GM20000 (cell line): ENCODE data around the gene VAV2.
A peak's percentile ranks its signal among the peaks of the same experiment; 100 is the strongest.
"Not testable (repeated sequence)": the region's sequence is repeated elsewhere in the genome, so short reads cannot be mapped to it uniquely, and the experiment has no call there.

Experiments
- DNase-seq: peaks from one replicate; pipeline ENCODE4 v3.0.0; 2012; ENCODE audit warnings: low spot score
- TF ChIP-seq, protein P1 (sequence below): IDR thresholded peaks from 2 replicates; pipeline ENCODE4 v1.5.1; 2012; ENCODE audit warnings: mild to moderate bottlenecking, control low read depth; ENCODE audit errors: extremely low read depth, missing control alignments

The VAV2 gene

DNA sequence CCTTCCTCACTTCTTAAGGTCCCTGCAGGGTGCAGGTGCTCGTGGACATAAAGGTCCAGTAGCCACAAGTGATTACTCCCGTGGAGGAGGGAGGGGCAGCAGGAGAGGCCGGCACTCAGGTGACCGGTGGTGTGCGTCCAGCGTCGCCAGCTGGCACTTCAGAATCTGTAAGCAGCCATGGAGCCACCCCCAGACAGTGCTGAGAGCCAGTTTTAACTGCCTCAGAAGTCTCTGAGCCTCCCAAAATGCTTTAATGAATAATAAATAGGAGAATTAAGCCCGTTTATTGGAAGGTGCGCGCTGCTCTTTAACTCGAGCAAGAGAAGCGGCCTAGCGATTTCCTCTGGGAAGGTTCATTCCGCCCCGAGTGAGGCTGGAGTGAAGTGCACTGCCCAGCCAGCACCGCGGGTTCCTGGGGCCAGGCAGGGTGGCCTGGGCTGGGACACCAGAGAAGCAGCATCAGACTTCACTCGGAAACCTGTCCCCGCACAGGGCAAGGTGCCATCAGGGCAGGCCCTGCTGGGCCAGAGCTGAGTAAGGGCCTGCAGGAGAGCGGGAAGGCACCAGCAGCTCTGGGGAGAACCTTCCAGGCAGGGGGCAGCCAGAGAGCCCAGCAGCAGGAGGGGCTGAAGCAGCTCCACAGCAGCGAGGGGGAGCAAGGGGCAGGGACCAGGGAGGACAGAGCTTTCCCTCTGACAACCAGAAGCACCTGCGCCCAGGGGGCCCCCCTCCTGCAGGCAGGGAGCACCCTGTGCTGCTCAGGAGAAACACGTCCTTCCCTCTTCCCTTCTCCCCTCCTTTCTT is 61.2 kb downstream of the VAV2 start:
- TF ChIP-seq, protein P1, sequence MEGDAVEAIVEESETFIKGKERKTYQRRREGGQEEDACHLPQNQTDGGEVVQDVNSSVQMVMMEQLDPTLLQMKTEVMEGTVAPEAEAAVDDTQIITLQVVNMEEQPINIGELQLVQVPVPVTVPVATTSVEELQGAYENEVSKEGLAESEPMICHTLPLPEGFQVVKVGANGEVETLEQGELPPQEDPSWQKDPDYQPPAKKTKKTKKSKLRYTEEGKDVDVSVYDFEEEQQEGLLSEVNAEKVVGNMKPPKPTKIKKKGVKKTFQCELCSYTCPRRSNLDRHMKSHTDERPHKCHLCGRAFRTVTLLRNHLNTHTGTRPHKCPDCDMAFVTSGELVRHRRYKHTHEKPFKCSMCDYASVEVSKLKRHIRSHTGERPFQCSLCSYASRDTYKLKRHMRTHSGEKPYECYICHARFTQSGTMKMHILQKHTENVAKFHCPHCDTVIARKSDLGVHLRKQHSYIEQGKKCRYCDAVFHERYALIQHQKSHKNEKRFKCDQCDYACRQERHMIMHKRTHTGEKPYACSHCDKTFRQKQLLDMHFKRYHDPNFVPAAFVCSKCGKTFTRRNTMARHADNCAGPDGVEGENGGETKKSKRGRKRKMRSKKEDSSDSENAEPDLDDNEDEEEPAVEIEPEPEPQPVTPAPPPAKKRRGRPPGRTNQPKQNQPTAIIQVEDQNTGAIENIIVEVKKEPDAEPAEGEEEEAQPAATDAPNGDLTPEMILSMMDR, result no peak
- DNase-seq, result no peak

GRCh38 chr9:133930046-133930681 is 62.0 kb downstream of the VAV2 start:
- TF ChIP-seq, protein P1, result no peak
- DNase-seq, result no peak

- TF ChIP-seq, protein P1, result no peak
- DNase-seq, result no peak
These were observed 62.5 kb downstream of the VAV2 start for GRCh38 chr9:133929599-133929998.

- TF ChIP-seq, protein P1, result no peak
- no peak for DNase-seq
These were observed 63.8 kb downstream of the VAV2 start for GRCh38 chr9:133928248-133928764.

DNA sequence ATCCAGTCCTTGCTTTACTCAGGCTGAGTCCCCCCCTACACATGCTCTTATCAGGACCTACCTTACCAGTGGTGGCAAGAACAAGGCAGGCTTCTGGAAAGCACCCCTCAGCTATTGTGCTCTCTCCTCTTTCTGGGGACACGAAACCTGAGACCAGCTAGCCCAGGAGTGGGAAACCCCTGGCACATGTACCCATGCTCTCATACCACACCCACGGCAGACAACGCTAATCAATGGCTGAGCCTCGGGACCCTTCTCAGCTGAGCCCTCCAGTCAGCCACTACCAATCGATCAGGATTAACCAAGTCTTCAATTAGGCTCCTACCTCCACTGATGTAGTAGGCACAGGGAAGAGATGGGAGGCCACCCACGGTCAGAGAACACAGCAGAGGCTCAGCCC is 65.1 kb downstream of the VAV2 start:
- TF ChIP-seq, protein P1, result no peak
- DNase-seq, result peak; percentile 49

GRCh38 chr9:133926165-133926856 is 65.8 kb downstream of the VAV2 start:
- TF ChIP-seq, protein P1, result no peak
- DNase-seq, result no peak

DNA sequence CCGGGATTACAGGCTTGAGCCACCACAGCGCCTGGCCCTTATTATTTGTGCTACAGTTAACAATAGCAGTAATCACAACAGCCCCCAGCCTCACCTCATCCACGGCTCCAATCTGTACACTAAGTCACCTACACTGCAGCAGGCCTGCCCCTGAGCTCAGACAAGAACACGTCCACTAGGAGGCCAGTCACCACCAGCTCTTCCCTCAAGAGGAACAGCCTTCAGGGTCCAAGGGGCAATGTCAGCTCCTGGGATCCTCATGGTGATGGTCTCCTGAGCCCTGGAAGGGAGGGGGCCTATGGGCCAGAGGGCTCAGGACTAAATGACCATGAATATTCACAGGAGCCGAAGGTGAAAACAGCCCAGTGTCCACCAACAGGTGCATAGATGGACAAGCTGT is 67.7 kb downstream of the VAV2 start:
- no peak for DNase-seq
- TF ChIP-seq, protein P1, result no peak

DNA sequence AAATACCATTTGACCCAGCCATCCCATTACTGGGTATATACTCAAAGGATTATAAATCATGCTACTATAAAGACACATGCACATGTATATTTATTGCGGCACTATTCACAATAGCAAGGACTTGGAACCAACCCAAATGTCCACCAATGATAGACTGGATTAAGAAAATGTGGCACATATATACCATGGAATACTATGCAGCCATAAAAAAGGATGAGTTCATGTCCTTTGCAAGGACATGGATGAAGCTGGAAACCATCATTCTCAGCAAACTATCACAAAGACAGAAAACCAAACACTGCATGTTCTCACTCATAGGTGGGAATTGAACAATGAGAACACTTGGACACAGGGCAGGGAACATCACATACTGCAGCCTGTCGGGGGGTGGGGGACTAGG is 68.5 kb downstream of the VAV2 start:
- DNase-seq, result not testable (repeated sequence)
